ENCODE data around the gene ASCL5.

ASCL5 gene

GRCh38 chr1:201109651-201110050 is 17.3 kb downstream of the ASCL5 start:
- DNase-seq, result no peak

- DNase-seq, result no peak
These were observed 18.4 kb downstream of the ASCL5 start for GRCh38 chr1:201108614-201109013.

GRCh38 chr1:201105688-201106087 is 21.3 kb downstream of the ASCL5 start:
- DNase-seq, result no peak

GRCh38 chr1:201104141-201104540 is 22.8 kb downstream of the ASCL5 start:
- DNase-seq, result no peak

GRCh38 chr1:201103666-201104065 is 23.3 kb downstream of the ASCL5 start:
- no peak for DNase-seq

- DNase-seq, result no peak
These were observed 26.6 kb downstream of the ASCL5 start for GRCh38 chr1:201100169-201100930.

GRCh38 chr1:201098992-201099677 is 27.8 kb downstream of the ASCL5 start:
- DNase-seq, result no peak

GRCh38 chr1:201096977-201097856 is 29.8 kb downstream of the ASCL5 start:
- DNase-seq, result no peak

- DNase-seq, result no peak
These were observed 30.9 kb downstream of the ASCL5 start for GRCh38 chr1:201096041-201096461.

GRCh38 chr1:201095581-201095980 is 31.4 kb downstream of the ASCL5 start:
- no peak for DNase-seq

GRCh38 chr1:201094832-201095231 is 32.2 kb downstream of the ASCL5 start:
- DNase-seq, result no peak

- DNase-seq, result no peak
These were observed 33.0 kb downstream of the ASCL5 start for GRCh38 chr1:201093962-201094361.

- no peak for DNase-seq
These were observed 33.4 kb downstream of the ASCL5 start for GRCh38 chr1:201093561-201093960.

- DNase-seq, result no peak
These were observed 34.2 kb downstream of the ASCL5 start for GRCh38 chr1:201092738-201093137.

- no peak for DNase-seq
These were observed 35.7 kb downstream of the ASCL5 start for GRCh38 chr1:201091256-201091655.

- DNase-seq, result no peak
These were observed 36.4 kb downstream of the ASCL5 start for GRCh38 chr1:201090541-201090940.

- no peak for DNase-seq
These were observed 37.4 kb downstream of the ASCL5 start for GRCh38 chr1:201089596-201089995.

- DNase-seq, result no peak
These were observed 38.0 kb downstream of the ASCL5 start for GRCh38 chr1:201088901-201089525.

GRCh38 chr1:201088395-201088794 is 38.6 kb downstream of the ASCL5 start:
- no peak for DNase-seq

GRCh38 chr1:201085902-201086735 is 40.9 kb downstream of the ASCL5 start:
- DNase-seq, result peak in 1 of 2 experiments; percentile 6

- no peak for DNase-seq
These were observed 42.7 kb downstream of the ASCL5 start for GRCh38 chr1:201084295-201084694.

- DNase-seq, result no peak
These were observed 43.2 kb downstream of the ASCL5 start for GRCh38 chr1:201083741-201084140.
